Activated CD4-positive, CD25-positive, alpha-beta regulatory T cell treated with anti-CD3 and anti-CD28 coated beads, Interleukin-2, amount 50 U/mL, for 16 hours (primary cell): ENCODE data around the gene ZFAND6.
"Not testable (repeated sequence)": the region's sequence is repeated elsewhere in the genome, so short reads cannot be mapped to it uniquely, and the experiment has no call there.

Experiments
- DNase-seq: peaks from one replicate; pipeline ENCODE4 v3.0.0-alpha.2; 2020; ENCODE audit warnings: low read depth, low spot score

ZFAND6 gene

DNA sequence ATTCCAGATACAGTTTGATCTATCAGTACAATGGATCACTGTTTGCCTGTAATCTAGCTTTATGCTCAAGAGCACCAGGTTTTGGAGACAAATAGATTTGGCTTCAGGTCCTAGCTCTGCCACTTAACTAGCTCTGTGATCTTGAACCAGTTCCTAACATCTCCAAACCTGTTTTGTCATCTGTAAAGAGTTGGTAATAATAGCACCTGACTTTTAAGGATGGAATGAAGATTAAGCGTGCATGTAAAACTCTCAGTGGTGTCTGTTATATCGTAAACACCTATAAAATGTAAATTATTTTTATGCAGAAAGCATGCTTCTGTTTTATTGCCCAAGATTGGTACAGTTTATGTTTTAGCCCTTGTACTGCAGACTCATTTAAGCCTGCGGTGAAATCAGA lies 36.5 kb downstream of the ZFAND6 start:
- DNase-seq, result no peak

DNA sequence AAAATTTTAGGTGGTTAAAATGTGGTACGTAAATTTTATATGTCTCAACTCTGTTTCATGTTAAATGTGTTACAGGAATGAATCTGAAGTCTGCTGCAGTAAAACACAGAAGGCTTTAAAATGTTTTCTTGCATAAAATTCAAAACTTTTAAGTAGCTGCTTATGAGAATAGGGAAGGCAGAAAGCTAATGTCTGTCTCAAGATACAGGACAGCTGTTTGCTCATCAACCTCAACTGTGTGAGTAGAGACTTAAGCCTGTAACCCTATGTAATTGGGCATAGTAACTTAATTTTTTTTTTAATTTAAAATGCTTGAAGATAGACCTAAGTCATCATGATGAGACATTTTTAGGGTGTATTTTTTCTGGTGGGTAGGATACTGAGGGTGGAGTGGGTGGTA lies 38.9 kb downstream of the ZFAND6 start:
- DNase-seq, result no peak

DNA sequence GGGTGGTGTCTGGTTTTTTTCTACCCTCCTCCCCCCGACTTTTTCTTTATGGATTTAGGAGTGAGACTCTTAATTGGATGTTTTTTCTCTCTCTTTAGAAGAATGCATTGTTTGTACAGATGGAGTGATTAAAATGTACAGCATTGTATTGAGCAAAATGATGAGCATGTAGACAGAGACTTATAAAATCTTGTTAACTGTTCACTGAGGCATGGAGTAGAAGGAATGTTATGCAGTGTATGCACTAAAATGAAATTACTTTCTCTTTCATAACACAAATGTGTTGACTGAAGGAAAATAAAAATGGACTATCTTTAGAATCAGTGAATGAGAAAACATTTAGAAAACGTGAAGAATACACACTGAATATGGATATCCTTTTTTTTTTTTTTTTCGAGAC lies 39.8 kb downstream of the ZFAND6 start:
- no peak for DNase-seq

DNA sequence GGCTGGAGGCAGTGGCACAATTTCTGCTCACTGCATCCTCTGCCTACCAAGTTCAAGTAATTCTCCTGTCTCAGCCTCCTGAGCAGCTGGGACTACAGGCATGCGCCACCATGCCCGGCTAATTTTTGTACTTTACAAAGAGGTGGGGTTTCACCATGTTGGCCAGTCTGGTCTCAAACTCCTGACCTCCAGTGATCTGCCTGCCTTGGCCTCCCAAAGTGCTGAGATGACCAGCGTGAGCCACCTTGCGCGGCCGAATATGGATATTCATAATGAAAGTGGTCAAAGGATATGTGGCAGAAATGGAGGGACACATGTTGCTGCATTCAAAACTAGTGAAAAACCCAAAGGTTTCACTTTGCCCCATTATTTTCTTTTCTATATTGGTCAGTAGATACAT lies 40.2 kb downstream of the ZFAND6 start:
- not testable (repeated sequence) for DNase-seq

DNA sequence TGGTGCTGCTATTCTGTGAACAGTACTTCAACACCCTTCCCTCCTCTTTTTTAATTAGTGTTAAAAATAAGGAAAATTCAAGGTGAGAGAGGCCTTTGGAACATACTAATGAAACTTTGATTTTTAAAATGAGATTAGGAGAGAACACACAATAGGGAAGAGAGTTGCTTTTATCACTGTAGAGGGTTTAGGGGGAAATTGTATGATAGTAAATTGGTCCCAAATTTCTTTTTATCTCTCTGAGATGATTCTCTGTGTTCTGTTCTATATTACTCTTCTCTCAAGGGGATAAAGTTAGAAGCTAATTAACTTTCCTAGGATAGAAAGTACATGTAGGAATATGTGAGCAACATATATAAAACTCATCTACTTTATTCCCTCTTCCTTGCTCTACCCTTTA lies 40.8 kb downstream of the ZFAND6 start:
- DNase-seq, result no peak

DNA sequence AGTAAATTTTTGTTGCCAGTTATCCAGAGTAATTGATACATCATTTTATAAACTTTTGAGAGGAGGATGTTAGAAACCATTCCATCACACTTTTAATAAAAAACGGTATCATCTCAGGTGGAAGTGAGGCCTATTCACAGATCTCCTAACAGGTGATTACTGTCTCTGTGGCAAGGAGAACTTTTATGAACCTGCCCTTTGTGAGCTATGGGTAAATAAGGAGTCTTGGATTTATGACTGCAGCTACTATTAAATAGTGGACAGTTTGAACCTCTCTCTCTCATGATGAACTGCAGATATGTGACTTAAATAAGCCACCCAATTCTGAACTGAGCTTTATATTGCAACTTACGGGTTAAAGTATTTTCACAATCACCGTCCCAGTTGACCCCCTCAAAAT lies 45.7 kb downstream of the ZFAND6 start:
- no peak for DNase-seq

GRCh38 chr15:80105595-80105994 lies 46.1 kb downstream of the ZFAND6 start:
- no peak for DNase-seq

- DNase-seq, result no peak
Measured at GRCh38 chr15:80106051-80106450, 46.6 kb downstream of the ZFAND6 start.

GRCh38 chr15:80107204-80107603 lies 47.7 kb downstream of the ZFAND6 start:
- DNase-seq, result no peak

DNA sequence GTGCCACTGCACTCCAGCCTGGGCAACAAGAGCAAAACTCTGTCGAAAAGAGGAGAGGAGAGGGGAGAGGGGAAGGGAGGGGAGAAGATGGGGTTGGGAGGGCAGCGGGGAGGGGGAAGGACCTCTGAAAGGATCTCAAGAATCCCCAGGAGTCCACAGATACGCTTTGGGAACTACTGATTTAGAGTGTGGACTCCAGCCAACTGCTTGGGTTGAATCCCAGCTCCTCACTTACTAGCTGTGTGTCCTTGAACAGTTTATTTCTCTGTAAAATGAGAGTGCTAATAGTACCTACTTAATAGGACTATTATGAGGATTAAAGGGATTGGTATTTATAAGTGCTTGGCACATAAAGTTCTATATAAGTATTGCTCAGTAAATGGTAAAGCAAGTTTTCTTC lies 48.3 kb downstream of the ZFAND6 start:
- no peak for DNase-seq

- DNase-seq, result no peak
Measured at GRCh38 chr15:80109388-80109787, 49.9 kb downstream of the ZFAND6 start.

DNA sequence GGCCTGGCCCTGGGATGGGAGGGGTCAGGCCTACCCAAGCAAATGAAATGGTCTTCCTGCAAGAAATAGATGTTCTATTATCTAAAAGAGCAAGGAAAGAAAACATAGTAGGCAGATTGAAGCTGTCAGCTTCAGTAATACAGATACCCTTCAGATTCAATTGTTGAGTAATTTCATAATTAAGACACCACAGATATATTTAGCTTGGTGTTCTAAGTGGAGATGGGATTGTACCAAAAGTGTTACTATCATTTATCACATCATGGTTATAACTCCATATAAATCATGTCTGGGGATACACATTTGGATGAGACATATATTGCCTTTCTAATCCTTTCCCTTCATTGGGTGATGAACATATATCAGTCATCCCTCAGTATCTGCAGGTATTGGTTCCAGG lies 51.4 kb downstream of the ZFAND6 start:
- no peak for DNase-seq

- no peak for DNase-seq
Measured at GRCh38 chr15:80114114-80114513, 54.6 kb downstream of the ZFAND6 start.

DNA sequence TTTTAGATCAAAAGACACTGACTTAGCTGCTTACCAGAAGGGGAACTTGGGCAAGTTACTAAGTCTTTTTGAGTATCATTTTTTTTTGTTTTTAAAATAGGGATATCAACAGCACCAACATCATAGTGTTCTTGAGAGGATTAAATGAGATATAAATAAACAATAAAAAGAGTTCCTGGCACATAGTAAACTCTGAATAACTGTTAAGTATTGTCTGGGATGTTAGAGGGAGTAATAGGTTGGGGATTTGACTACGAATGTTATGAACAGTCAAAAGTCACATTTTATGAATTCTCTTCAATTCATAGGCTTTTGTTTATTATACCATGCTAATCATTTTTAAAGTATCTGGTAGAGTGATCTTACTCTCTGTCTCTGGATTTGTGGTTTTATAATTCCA lies 55.5 kb downstream of the ZFAND6 start:
- no peak for DNase-seq

GRCh38 chr15:80118956-80119355 lies 59.5 kb downstream of the ZFAND6 start:
- no peak for DNase-seq

- DNase-seq, result no peak
Measured at GRCh38 chr15:80120636-80121035, 61.2 kb downstream of the ZFAND6 start.

DNA sequence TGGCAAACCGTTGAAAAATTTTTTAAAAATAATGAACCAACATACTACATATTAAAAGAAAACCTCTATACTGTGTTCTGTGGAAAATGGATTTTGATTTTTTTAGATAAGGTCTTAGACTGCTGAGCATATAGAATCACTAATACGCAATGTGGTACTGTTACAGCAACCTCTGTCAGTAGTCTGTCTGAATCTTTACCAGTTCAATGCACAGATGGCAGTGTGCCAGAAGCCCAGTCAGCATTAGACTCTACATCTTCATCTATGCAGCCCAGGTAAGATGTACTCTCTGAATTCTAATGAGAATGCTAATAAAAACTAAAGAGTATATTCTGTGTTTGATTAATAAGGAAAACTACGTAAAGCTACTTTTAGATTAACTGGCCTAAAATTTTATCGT lies 62.1 kb downstream of the ZFAND6 start:
- no peak for DNase-seq

- no peak for DNase-seq
Measured at GRCh38 chr15:80123034-80123433, 63.6 kb downstream of the ZFAND6 start.

- not testable (repeated sequence) for DNase-seq
Measured at GRCh38 chr15:80127253-80127652, 67.8 kb downstream of the ZFAND6 start.

- DNase-seq, result no peak
Measured at GRCh38 chr15:80127911-80128310, 68.4 kb downstream of the ZFAND6 start.

DNA sequence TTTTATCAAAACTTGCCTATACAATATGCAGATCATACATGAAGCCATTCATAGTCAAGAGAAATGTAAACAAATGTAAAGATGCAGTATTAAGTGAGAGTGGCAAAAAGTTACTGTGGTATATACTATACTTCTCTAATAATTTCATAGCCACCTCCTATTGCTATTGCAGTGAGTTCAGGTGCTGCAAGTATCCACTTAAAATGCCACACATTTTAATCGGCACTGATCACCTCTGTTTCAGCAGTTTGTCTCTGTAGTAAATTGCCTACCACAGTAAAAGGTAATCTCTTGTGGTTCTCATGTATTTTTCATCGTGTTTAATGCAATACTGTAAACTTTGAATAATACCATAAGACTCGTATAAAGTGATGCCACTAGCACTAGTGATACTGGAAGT lies 72.9 kb downstream of the ZFAND6 start:
- DNase-seq, result no peak

DNA sequence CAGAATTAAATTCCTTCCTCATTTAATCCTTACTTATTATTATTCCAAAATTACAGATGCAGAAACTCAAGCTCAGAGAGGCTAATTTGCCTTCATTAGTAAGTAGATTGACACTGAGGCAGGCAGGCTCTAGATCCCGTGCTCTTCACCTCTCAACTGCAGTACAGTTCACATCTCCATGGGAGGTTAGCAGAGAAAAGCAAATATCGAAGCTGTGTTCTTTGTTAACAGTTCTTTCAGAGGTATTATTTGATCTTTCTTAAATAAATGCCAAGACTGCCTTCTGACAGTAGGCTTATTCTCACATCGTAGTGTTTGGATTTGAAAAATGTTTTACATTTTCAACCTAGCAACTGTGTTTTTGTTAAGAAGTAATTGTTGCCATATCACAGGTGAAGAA lies 77.4 kb downstream of the ZFAND6 start:
- no peak for DNase-seq

- DNase-seq, result no peak
Measured at GRCh38 chr15:80138961-80139360, 79.5 kb downstream of the ZFAND6 start.

DNA sequence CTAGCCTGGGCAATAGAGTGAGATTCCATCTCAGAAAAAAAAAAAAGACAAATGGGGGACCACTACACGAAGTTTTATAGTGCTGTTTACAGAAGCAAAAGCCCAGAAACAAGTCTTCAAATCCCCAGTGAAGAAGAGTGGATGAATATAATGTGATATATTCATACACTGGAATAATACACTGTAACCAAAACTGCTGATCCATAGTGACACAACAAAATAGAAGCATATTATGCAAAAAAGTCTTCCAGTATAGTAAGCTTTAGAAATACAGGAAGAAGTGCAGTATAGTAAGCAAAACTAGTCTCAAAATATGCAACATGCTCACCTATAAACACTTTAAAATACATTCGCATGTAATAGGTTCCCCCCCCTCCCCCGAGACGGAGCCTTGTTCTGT lies 81.4 kb downstream of the ZFAND6 start:
- no peak for DNase-seq
